Measurements from ENCODE around the gene TSFM.

- TF ChIP-seq CTCF (IDR thresholded peaks at IDR 0.05; ENCODE audit: insufficient read depth, low read length, poor library complexity, severe bottlenecking) (no peak), EZH2phosphoT487 (conservative IDR thresholded peaks at IDR 0.05; ENCODE audit: low read length) (no peak)
Observed at GRCh38 chr12:57840726-57841125, 58.1 kb downstream of the TSFM start.
